HFFc6 (cell line): ENCODE measurements around the gene TUB. TPM values are rescaled to one million over a fixed set of nuclear protein-coding genes. Genes with fewer than 3 reads are reported as not detected.

Experiments used
- DNase-seq: peaks from one replicate; pipeline ENCODE4 v3.0.0-alpha.2; 2018
- H3K27ac Mint-ChIP-seq: 2 replicates; pipeline ENCODE4 v1.8.0; 2020; ENCODE audit warnings: mild to moderate bottlenecking, mixed read lengths
- H3K27me3 Mint-ChIP-seq: 2 replicates; pipeline ENCODE4 v1.8.0; 2021; ENCODE audit warnings: mild to moderate bottlenecking, moderate library complexity, mixed read lengths; ENCODE audit not compliant: insufficient read depth
- H3K36me3 Mint-ChIP-seq: 2 replicates; pipeline ENCODE4 v1.8.0; 2021; ENCODE audit warnings: low read depth, mixed read lengths
- H3K4me1 Mint-ChIP-seq: 2 replicates; pipeline ENCODE4 v1.8.0; 2020; ENCODE audit warnings: low read depth, mixed read lengths
- H3K4me3 Mint-ChIP-seq: 2 replicates; pipeline ENCODE4 v1.8.0; 2020; ENCODE audit warnings: mild to moderate bottlenecking, moderate library complexity, mixed read lengths
- H3K9me3 Mint-ChIP-seq: 2 replicates; pipeline ENCODE4 v1.8.0; 2020; ENCODE audit warnings: mild to moderate bottlenecking, mixed read lengths
- CTCF ChIP-seq: fragments of 200-600 bp; sonication (generic); IDR thresholded peaks from 2 replicates; pipeline ENCODE4 v1.5.0; 2021; ENCODE audit warnings: antibody characterized with exemption, mild to moderate bottlenecking
- total RNA-seq, 6 experiments: library from RNA; stranded (reverse); fragmentation: NEBNext Ultra II Directional; extraction: Animal tissue kit (Norgen Biotek cat#: 25700); gene quantifications; 2 replicates in 1 of 6; 3 replicates in 5 of 6; pipeline ENCODE4 v1.2.3, GENCODE V29; 2021

Gene TUB
- total RNA-seq, 6 experiments from 2014 or later, result 1.7 to 10.1 (median 1.8) TPM

- no peaks in the 10 kb centered on the region for H3K36me3 Mint-ChIP-seq
- DNase-seq, result no peak
- H3K27me3 Mint-ChIP-seq, result peaks cover 16% of the 10 kb centered on the region
- no peak for TF ChIP-seq CTCF
- H3K4me1 Mint-ChIP-seq, result no peaks in the 10 kb centered on the region
- H3K4me3 Mint-ChIP-seq, result no peak overlapping the region
- peaks cover 6% of the 10 kb centered on the region for H3K9me3 Mint-ChIP-seq
- no peak overlapping the region for H3K27ac Mint-ChIP-seq
Measured at GRCh38 chr11:8111636-8112035, 30.6 kb downstream of the TUB start.

GRCh38 chr11:8122173-8122764 is 41.3 kb downstream of the TUB start:
- Mint-ChIP-seq H3K36me3 (no peaks in the 10 kb centered on the region), H3K27ac (no peak overlapping the region), H3K4me1 (no peaks in the 10 kb centered on the region), H3K4me3 (no peak overlapping the region), H3K9me3 (no peaks in the 10 kb centered on the region), H3K27me3 (peaks cover 1% of the 10 kb centered on the region)
- DNase-seq, result no peak
- TF ChIP-seq CTCF, result no peak

- Mint-ChIP-seq H3K4me1 (no peaks in the 10 kb centered on the region), H3K27ac (no peak overlapping the region), H3K4me3 (no peak overlapping the region), H3K9me3 (no peaks in the 10 kb centered on the region), H3K27me3 (peaks cover 5% of the 10 kb centered on the region), H3K36me3 (no peaks in the 10 kb centered on the region)
- DNase-seq, result no peak
- TF ChIP-seq CTCF, result no peak
Measured at GRCh38 chr11:8126649-8127289, 45.8 kb downstream of the TUB start.

- Mint-ChIP-seq H3K27ac (no peak overlapping the region), H3K9me3 (no peaks in the 10 kb centered on the region), H3K4me1 (no peaks in the 10 kb centered on the region), H3K27me3 (peaks cover 5% of the 10 kb centered on the region), H3K36me3 (no peaks in the 10 kb centered on the region), H3K4me3 (no peak overlapping the region)
- no peak for TF ChIP-seq CTCF
- no peak for DNase-seq
Measured at GRCh38 chr11:8127447-8127846, 46.4 kb downstream of the TUB start.

GRCh38 chr11:8138526-8138925 is 57.5 kb downstream of the TUB start:
- Mint-ChIP-seq H3K27ac (no peak overlapping the region), H3K4me3 (no peak overlapping the region)
- DNase-seq, result no peak

More at GRCh38 chr11:8138526-8138925, 57.5 kb downstream of the TUB start:
- H3K27me3 Mint-ChIP-seq, result peaks cover 8% of the 10 kb centered on the region; the same call in 1 of the 2 replicates
- no peaks in the 10 kb centered on the region for H3K36me3 Mint-ChIP-seq
- H3K4me1 Mint-ChIP-seq, result no peaks in the 10 kb centered on the region
- no peak for TF ChIP-seq CTCF
- H3K9me3 Mint-ChIP-seq, result no peaks in the 10 kb centered on the region
